Measurements from ENCODE around the gene TXNRD1. TPM values are rescaled to one million over a fixed set of nuclear protein-coding genes. Genes with fewer than 3 reads are reported as not detected.
"Not testable (repeated sequence)": the region's sequence is repeated elsewhere in the genome, so short reads cannot be mapped to it uniquely, and the experiment has no call there.

Gene TXNRD1
- total RNA-seq, 1 experiment from 2014 or later = 69.4 TPM

GRCh38 chr12:104250366-104251125, 35.0 kb downstream of the TXNRD1 start:
- H4K20me1 ChIP-seq (ENCODE audit: insufficient read depth, low read depth, low read length) = no peaks in the 10 kb centered on the region
- no peaks in the 10 kb centered on the region for H3K36me3 ChIP-seq (ENCODE audit: insufficient read depth, low read length)
- no peak overlapping the region for H3K9ac ChIP-seq (ENCODE audit: low read length)
- H3K4me3 ChIP-seq (ENCODE audit: low read length) = no peak overlapping the region
- no peaks in the 10 kb centered on the region for H3K79me2 ChIP-seq (ENCODE audit: low read length)
- H3K9me3 ChIP-seq (ENCODE audit: low read length) = no peaks in the 10 kb centered on the region
- no peaks in the 10 kb centered on the region for H3K9me2 ChIP-seq (replicated peaks; ENCODE audit: insufficient read depth, low read length)
- no peak overlapping the region for H3K4me2 ChIP-seq (ENCODE audit: low read depth, low read length, poor library complexity, severe bottlenecking)
- no peak for DNase-seq
- H3K27ac ChIP-seq (ENCODE audit: low read length) = no peak overlapping the region
- peaks cover 15% of the 10 kb centered on the region for H3K4me1 ChIP-seq (ENCODE audit: low read length)
- H3K27me3 ChIP-seq (ENCODE audit: low read length) = no peaks in the 10 kb centered on the region
- H2AFZ ChIP-seq (ENCODE audit: low read length) = no peak overlapping the region

- Histone ChIP-seq H2AFZ (ENCODE audit: low read length) (no peak overlapping the region), H3K4me2 (ENCODE audit: low read depth, low read length, poor library complexity, severe bottlenecking) (no peak overlapping the region), H3K9me3 (ENCODE audit: low read length) (no peaks in the 10 kb centered on the region), H3K9ac (ENCODE audit: low read length) (no peak overlapping the region), H3K4me1 (ENCODE audit: low read length) (peaks cover 15% of the 10 kb centered on the region), H3K36me3 (ENCODE audit: insufficient read depth, low read length) (no peaks in the 10 kb centered on the region), H3K79me2 (ENCODE audit: low read length) (no peaks in the 10 kb centered on the region), H3K9me2 (replicated peaks; ENCODE audit: insufficient read depth, low read length) (no peaks in the 10 kb centered on the region), H3K27ac (ENCODE audit: low read length) (no peak overlapping the region), H3K27me3 (ENCODE audit: low read length) (no peaks in the 10 kb centered on the region), H4K20me1 (ENCODE audit: insufficient read depth, low read depth, low read length) (no peaks in the 10 kb centered on the region), H3K4me3 (ENCODE audit: low read length) (no peak overlapping the region)
- DNase-seq = no peak
Observed at GRCh38 chr12:104257913-104258472, 42.4 kb downstream of the TXNRD1 start.

GRCh38 chr12:104258476-104259067, 43.0 kb downstream of the TXNRD1 start:
- no peak overlapping the region for H3K4me3 ChIP-seq (ENCODE audit: low read length)
- no peak overlapping the region for H3K4me2 ChIP-seq (ENCODE audit: low read depth, low read length, poor library complexity, severe bottlenecking)
- no peak overlapping the region for H2AFZ ChIP-seq (ENCODE audit: low read length)
- no peaks in the 10 kb centered on the region for H3K79me2 ChIP-seq (ENCODE audit: low read length)
- DNase-seq = no peak
- no peaks in the 10 kb centered on the region for H3K27me3 ChIP-seq (ENCODE audit: low read length)
- H4K20me1 ChIP-seq (ENCODE audit: insufficient read depth, low read depth, low read length) = no peaks in the 10 kb centered on the region
- peaks cover 9% of the 10 kb centered on the region for H3K4me1 ChIP-seq (ENCODE audit: low read length)
- H3K9me3 ChIP-seq (ENCODE audit: low read length) = no peaks in the 10 kb centered on the region
- no peak overlapping the region for H3K27ac ChIP-seq (ENCODE audit: low read length)
- no peaks in the 10 kb centered on the region for H3K9me2 ChIP-seq (replicated peaks; ENCODE audit: insufficient read depth, low read length)
- no peak overlapping the region for H3K9ac ChIP-seq (ENCODE audit: low read length)
- no peaks in the 10 kb centered on the region for H3K36me3 ChIP-seq (ENCODE audit: insufficient read depth, low read length)

GRCh38 chr12:104263026-104263425, 47.4 kb downstream of the TXNRD1 start:
- no peak for DNase-seq
- Histone ChIP-seq H4K20me1 (ENCODE audit: insufficient read depth, low read depth, low read length) (no peaks in the 10 kb centered on the region), H3K79me2 (ENCODE audit: low read length) (no peaks in the 10 kb centered on the region), H3K9me2 (replicated peaks; ENCODE audit: insufficient read depth, low read length) (no peaks in the 10 kb centered on the region), H3K9me3 (ENCODE audit: low read length) (no peaks in the 10 kb centered on the region), H3K4me1 (ENCODE audit: low read length) (no peaks in the 10 kb centered on the region), H3K4me3 (ENCODE audit: low read length) (no peak overlapping the region), H3K27me3 (ENCODE audit: low read length) (no peaks in the 10 kb centered on the region), H3K4me2 (ENCODE audit: low read depth, low read length, poor library complexity, severe bottlenecking) (no peak overlapping the region), H3K36me3 (ENCODE audit: insufficient read depth, low read length) (no peaks in the 10 kb centered on the region), H3K9ac (ENCODE audit: low read length) (no peak overlapping the region), H2AFZ (ENCODE audit: low read length) (no peak overlapping the region), H3K27ac (ENCODE audit: low read length) (no peak overlapping the region)

GRCh38 chr12:104263580-104264358, 48.2 kb downstream of the TXNRD1 start:
- Histone ChIP-seq H3K27ac (ENCODE audit: low read length) (no peak overlapping the region), H3K9me3 (ENCODE audit: low read length) (no peaks in the 10 kb centered on the region), H4K20me1 (ENCODE audit: insufficient read depth, low read depth, low read length) (no peaks in the 10 kb centered on the region), H3K9ac (ENCODE audit: low read length) (no peak overlapping the region), H3K4me2 (ENCODE audit: low read depth, low read length, poor library complexity, severe bottlenecking) (no peak overlapping the region), H3K9me2 (replicated peaks; ENCODE audit: insufficient read depth, low read length) (no peaks in the 10 kb centered on the region), H3K4me3 (ENCODE audit: low read length) (no peak overlapping the region), H2AFZ (ENCODE audit: low read length) (no peak overlapping the region), H3K36me3 (ENCODE audit: insufficient read depth, low read length) (no peaks in the 10 kb centered on the region), H3K79me2 (ENCODE audit: low read length) (no peaks in the 10 kb centered on the region), H3K4me1 (ENCODE audit: low read length) (no peaks in the 10 kb centered on the region), H3K27me3 (ENCODE audit: low read length) (no peaks in the 10 kb centered on the region)
- DNase-seq = no peak

- H3K9me2 ChIP-seq (replicated peaks; ENCODE audit: insufficient read depth, low read length); H3K4me1 ChIP-seq (ENCODE audit: low read length); H3K9me3 ChIP-seq (ENCODE audit: low read length); H3K27me3 ChIP-seq (ENCODE audit: low read length); DNase-seq; H3K27ac ChIP-seq (ENCODE audit: low read length); H2AFZ ChIP-seq (ENCODE audit: low read length); H3K4me3 ChIP-seq (ENCODE audit: low read length); H3K79me2 ChIP-seq (ENCODE audit: low read length); H4K20me1 ChIP-seq (ENCODE audit: insufficient read depth, low read depth, low read length); H3K4me2 ChIP-seq (ENCODE audit: low read depth, low read length, poor library complexity, severe bottlenecking); H3K9ac ChIP-seq (ENCODE audit: low read length); H3K36me3 ChIP-seq (ENCODE audit: insufficient read depth, low read length): not testable (repeated sequence)
Observed at GRCh38 chr12:104265436-104265835, 49.9 kb downstream of the TXNRD1 start.

GRCh38 chr12:104272938-104273337, 57.4 kb downstream of the TXNRD1 start:
- no peak overlapping the region for H3K4me2 ChIP-seq (ENCODE audit: low read depth, low read length, poor library complexity, severe bottlenecking)
- no peaks in the 10 kb centered on the region for H4K20me1 ChIP-seq (ENCODE audit: insufficient read depth, low read depth, low read length)
- DNase-seq = no peak
- H3K36me3 ChIP-seq (ENCODE audit: insufficient read depth, low read length) = no peaks in the 10 kb centered on the region
- no peaks in the 10 kb centered on the region for H3K9me3 ChIP-seq (ENCODE audit: low read length)
- no peaks in the 10 kb centered on the region for H3K27me3 ChIP-seq (ENCODE audit: low read length)
- no peak overlapping the region for H3K9ac ChIP-seq (ENCODE audit: low read length)
- H3K9me2 ChIP-seq (replicated peaks; ENCODE audit: insufficient read depth, low read length) = no peaks in the 10 kb centered on the region
- no peak overlapping the region for H2AFZ ChIP-seq (ENCODE audit: low read length)
- H3K79me2 ChIP-seq (ENCODE audit: low read length) = no peaks in the 10 kb centered on the region
- no peak overlapping the region for H3K27ac ChIP-seq (ENCODE audit: low read length)
- no peak overlapping the region for H3K4me3 ChIP-seq (ENCODE audit: low read length)
- peaks cover 26% of the 10 kb centered on the region for H3K4me1 ChIP-seq (ENCODE audit: low read length)

GRCh38 chr12:104273503-104273902, 57.9 kb downstream of the TXNRD1 start:
- Histone ChIP-seq H3K4me2 (ENCODE audit: low read depth, low read length, poor library complexity, severe bottlenecking) (no peak overlapping the region), H3K4me3 (ENCODE audit: low read length) (no peak overlapping the region), H3K9me3 (ENCODE audit: low read length) (no peaks in the 10 kb centered on the region), H3K27ac (ENCODE audit: low read length) (no peak overlapping the region), H4K20me1 (ENCODE audit: insufficient read depth, low read depth, low read length) (no peaks in the 10 kb centered on the region), H3K9ac (ENCODE audit: low read length) (no peak overlapping the region), H3K9me2 (replicated peaks; ENCODE audit: insufficient read depth, low read length) (no peaks in the 10 kb centered on the region), H3K4me1 (ENCODE audit: low read length) (peaks cover 26% of the 10 kb centered on the region), H3K36me3 (ENCODE audit: insufficient read depth, low read length) (no peaks in the 10 kb centered on the region), H3K79me2 (ENCODE audit: low read length) (no peaks in the 10 kb centered on the region), H3K27me3 (ENCODE audit: low read length) (no peaks in the 10 kb centered on the region), H2AFZ (ENCODE audit: low read length) (no peak overlapping the region)
- DNase-seq = no peak

Data from Karpas-422 (cell line).